Activated T-cell treated with anti-CD3 and anti-CD28 coated beads for 1 hour (primary cell): ENCODE data around the gene NFKBIB.
"Not testable (repeated sequence)": the region's sequence is repeated elsewhere in the genome, so short reads cannot be mapped to it uniquely, and the experiment has no call there.

Source experiments
- DNase-seq: peaks from one replicate; pipeline ENCODE4 v3.0.0-alpha.2; 2020; ENCODE audit warnings: low read depth

NFKBIB gene

DNA sequence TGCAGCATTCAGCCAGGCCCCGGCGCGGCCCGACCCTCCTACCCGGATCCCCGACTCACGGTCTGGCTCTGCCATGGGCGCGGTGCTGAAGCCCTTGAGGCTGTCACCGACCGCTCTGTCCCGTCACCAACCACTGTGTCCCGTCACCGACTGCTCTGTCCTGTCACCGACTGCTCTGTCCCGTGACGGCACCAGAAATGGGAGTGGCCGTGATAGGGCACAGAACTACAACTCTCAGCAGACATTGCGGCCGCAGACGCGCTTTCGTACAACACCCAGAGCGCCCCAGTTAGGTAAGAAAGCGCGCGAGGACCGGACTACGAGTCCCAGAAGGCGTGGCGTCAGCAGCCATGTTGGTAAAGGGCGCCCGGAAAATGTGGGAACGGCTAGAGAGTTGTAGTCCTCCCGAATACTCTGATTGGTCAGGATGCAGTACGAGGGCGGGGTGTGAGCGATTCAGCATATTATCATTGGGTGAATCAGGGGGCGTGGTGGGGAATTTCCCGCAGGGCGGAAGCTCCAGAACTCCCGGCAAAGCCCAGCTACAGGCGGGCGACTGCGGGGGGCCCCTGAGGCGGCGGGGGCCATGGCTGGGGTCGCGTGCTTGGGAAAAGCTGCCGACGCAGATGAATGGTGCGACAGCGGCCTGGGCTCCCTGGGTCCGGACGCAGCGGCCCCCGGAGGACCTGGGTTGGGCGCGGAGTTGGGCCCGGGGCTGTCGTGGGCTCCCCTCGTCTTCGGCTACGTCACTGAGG is at the start of gene NFKBIB, which contains the start of gene SIRT2:
NFKBIB (plus strand) TSS at position 523 of the 755 bp plus-strand sequence; CDS start at position 587, 64 bp downstream.
SIRT2 (minus strand) TSS at position 172 of the 755 bp plus-strand sequence; CDS start at position 75, 97 bp downstream.
- peak; percentile 94 for DNase-seq

GRCh38 chr19:38850436-38850975 is 49.3 kb upstream of the NFKBIB start:
- DNase-seq: peak; percentile 96

DNA sequence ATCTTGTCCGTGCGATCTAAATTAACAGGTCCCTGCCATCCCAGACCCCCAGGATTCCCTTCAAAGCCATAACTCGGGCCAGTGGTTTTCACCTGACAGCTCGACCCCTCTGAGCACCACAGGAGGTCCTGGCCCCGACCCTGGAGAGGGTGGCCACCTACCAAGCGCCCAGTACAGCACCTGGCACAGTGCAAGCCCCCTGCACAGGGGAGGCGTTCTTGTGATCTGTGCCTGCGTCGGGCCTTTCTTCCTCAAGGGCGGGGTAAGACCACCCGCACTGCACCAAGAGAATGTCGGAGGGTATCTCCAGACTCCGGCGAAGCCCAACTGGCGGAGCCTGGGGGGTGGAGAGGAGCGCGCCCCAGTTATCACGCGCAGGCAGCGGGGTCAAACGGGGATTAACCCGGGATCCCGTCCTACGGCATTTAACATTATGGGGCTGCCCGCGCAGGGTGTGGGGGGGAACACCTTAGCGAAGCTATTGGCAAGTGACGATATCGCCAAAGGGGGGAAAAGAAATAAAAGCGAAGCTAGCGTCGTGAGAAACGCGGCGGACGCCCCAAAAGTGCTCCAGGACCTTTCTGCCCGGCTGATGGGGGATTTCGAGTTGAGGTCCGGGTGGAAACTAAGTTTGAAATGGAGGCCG is 48.7 kb upstream of the NFKBIB start:
- DNase-seq: no peak

DNA sequence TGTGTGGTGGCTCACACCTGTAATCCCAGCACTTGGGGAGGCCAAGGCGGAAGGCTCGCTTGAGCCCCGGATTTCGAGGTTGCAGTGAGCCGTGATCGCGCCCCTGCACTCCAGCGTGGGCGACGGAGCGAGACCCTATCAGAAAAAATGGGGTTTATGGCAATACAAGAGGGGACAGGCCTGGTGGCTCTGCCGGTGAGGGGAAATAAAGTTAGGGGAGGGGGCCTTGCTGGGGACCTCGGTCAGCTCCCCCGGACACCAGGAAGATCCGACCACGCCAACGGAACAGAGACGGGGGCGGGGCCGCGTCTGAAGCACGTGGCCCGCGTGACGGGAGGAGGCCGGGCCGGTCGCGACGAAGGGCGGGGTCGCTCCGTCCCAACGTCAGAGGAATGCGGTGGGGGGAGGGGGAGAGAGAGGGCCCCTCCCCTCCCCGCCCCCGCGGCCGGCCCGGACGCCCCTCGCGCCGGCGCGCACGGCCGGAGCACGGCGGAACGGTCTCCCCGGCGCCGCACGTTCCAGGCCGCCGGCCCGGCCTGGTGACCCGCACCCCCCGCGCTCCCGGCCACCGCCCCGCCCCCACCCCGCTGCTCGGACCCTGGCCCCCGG is 48.0 kb upstream of the NFKBIB start:
- DNase-seq: peak; percentile 85

DNA sequence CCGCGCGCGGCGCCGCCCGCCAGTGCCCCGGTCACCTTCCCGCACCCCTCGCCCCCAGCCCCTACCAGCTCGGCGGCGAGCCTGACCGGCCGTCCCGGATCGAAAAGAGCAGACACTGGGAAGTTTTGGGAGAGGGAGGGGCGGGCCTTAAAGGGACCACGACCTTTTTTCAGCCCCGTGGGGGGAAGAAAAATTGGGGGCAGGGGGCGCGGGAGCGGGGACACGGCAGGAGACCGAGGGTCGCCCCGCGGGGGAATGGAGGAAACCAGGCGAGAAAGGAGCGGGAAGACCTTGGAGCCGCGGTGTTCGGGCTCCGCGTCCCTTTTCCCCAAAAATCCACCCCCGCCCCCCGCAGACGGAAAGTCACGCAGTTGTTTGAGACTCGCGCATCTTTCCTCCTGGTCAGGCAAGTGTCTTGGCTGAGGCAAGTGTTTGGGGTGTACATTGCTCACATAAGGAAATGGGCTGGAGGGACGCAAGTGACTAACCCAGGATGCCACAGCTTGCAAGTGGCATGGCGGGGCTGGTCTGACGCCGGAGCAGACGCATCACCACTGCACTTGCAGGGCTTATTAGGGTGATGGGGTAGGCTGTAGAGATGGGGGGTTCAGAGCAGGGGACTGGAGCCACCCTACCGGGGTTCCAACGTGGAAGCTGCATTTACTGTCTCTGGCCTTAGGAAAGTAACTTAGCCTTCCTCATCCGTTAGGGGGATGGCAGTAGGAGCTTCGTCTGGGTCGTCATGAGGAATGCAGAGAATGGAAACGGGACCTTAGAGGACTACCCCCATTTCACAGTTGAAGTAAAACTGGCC is 47.3 kb upstream of the NFKBIB start:
- DNase-seq: peak; percentile 39

DNA sequence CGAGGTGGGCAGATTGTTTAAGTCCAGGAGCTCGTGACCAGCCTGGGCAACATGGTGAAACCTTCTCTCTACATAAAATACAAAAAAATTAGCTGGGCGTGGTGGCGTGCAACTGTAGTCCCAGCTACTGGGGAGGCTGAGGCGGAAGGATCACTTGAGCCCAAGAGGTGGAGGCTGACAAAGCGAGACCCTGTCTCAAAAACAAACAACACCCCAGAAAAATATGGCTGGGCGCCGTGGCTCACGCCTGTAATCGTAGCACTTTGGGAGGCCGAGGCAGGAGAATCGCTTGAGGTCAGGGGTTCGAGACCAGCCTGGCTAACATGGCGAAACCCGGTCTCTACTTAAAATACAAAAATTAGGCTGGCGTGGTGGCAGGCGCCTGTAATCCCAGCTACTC is 46.6 kb upstream of the NFKBIB start:
- DNase-seq: no peak

DNA sequence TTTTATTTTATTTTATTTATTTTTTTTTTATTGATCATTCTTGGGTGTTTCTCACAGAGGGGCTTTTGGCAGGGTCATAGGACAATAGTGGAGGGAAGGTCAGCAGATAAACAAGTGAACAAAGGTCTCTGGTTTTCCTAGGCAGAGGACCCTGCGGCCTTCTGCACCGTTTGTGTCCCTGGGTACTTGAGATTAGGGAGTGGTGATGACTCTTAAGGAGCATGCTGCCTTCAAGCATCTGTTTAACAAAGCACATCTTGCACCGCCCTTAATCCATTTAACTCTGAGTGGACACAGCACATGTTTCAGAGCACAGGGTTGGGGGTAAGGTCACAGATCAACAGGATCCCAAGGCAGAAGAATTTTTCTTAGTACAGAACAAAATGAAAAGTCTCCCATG is 44.8 kb upstream of the NFKBIB start:
- not testable (repeated sequence) for DNase-seq

- DNase-seq: not testable (repeated sequence)
These were observed 44.0 kb upstream of the NFKBIB start for GRCh38 chr19:38855751-38856150.

DNA sequence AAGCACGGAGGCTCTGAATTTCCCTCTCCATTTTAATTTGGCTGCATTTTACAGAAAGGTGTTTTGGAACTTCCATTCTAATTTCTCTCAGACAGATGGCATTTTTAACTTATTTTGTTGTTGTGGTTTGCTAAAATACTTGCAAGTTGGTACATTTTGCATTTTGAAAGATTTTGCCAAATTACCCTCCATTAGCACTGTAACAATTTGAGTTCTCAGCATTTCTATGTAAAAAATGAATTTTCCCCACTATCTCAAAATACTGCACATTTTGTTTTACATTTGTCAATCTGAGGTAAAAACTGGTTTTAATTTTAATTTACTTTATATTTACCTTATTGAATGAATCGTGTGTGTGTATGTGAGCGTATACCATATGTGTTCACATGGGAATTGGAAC is 43.0 kb upstream of the NFKBIB start:
- no peak for DNase-seq

DNA sequence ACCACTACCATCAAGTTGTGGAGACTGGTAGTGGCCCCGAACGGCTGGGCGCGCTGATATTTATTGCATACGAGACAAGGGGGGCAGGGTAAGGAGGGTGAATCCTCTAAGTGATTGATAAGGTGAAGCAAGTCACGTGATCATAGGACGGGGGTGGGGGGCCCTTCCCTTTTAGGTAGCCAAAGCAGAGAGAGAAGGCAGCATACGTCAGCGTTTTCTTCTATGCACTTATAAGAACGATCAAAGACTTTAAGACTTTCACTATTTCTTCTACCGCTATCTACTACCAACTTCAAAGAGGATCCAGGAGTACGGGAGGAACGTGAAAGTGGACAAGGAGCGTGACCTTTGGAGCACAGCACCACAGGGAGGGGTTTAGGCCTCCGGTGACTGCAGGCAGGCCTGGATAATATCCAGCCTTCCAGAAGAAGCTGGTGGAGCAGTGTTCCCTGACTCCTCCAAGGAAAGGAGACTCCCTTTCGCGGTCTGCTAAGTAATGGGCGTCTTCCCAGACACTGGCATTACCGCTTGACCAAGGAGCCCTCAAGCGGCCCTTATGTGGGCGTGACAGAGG is 40.1 kb upstream of the NFKBIB start:
- not testable (repeated sequence) for DNase-seq

DNA sequence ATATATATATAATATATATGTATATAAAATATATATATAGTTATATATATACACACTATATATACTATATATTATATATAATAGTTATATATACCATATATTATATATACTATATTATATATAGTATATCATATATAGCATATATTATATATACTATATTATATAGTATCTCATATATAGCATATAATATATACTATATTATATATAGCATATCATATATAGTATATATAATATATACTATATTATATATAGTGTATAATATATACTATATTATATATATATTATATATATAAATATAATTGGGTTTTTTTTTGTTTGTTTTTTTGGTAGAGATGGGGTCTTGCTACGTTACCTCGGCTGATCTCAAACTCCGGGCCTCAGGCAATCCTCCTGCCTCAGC is 38.4 kb upstream of the NFKBIB start:
- no peak for DNase-seq

GRCh38 chr19:38862321-38863059 is 37.3 kb upstream of the NFKBIB start:
- DNase-seq: no peak

DNA sequence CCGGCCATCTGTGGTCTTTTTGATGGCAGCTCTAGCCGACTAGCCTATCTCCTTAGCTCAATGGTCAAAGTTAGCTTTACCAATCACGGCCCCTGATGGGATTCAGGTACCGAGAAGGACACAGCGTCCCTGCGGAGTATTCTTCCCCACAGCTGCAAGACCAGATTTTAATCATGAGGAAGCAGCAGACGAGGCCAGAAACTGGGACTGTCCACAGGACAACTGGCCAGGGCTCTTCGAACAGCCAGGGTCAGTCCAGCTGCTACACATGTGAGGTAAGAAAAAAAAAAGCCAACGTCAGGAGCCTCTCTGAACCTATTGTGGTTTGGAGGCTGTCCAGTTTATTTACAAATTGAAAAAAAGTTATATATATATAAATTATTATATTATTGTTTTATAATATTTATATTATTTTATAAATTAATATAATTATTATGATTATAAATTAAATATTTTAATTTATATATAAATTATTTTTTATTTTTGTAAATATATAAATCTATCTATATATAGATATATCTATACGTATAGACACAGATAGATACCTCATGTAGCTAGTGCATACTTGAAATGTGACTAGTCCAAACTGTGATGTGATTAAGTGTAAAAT is 32.5 kb upstream of the NFKBIB start:
- no peak for DNase-seq

- no peak for DNase-seq
These were observed 31.2 kb upstream of the NFKBIB start for GRCh38 chr19:38868551-38868950.

GRCh38 chr19:38869160-38869835 is 30.5 kb upstream of the NFKBIB start:
- DNase-seq: no peak

GRCh38 chr19:38869836-38870607 is 29.7 kb upstream of the NFKBIB start:
- peak; percentile 92 for DNase-seq

DNA sequence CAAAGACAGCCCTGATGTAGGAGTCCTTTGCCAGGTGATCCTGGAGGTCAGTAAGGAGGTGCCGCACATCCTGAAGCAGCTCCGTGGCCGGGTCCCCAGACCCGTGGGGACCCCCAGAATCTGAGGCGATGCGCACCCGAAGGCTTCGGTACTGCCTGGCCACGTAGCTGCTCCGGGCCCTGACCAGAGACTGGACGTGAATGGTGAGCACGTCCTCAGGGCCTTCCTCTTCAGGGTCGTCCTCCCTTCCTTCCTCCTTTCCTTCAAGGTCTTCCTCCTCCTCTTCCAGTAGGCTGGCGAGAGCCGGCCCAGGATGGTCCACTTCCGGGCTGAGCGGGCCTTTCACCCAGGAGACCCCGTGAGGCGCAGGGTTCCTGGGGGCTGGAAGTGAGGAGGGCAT is 29.2 kb upstream of the NFKBIB start:
- no peak for DNase-seq

- not testable (repeated sequence) for DNase-seq
These were observed 26.4 kb upstream of the NFKBIB start for GRCh38 chr19:38873400-38873799.
